ENCODE results near the gene KATNAL1. TPM values are rescaled to one million over a fixed set of nuclear protein-coding genes. Genes with fewer than 3 reads are reported as not detected.

The KATNAL1 gene
- total RNA-seq, 1 donor from 2014 or later: 51.4 TPM

- no peak for DNase-seq (ENCODE audit: low spot score in 2 of 2)
- FAIRE-seq: no peak
Observed at GRCh38 chr13:30334663-30335386, 27.5 kb upstream of the KATNAL1 start.

DNA sequence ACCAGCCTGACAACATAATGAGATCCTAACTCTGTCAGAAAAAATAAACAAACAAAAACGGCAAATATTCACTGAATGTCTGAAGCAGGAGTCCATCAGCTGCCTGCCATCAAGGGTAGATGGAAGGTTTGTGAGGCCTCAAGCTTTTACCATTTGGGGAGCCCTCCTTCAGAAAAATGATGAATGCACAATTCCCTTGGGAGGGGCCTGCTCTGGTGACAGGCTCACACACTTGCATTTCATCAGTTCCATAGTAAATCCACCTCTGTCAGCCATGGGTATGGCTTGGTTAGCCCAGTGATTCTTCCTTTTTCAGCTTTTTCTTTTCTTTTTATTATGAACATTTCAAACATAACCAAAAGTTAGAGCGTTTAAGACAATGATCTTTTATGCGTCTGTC lies 26.3 kb upstream of the KATNAL1 start:
- FAIRE-seq (no peak), DNase-seq (ENCODE audit: low spot score in 2 of 2) (no peak)

- no peak for FAIRE-seq
- no peak for DNase-seq (ENCODE audit: low spot score in 2 of 2)
Observed at GRCh38 chr13:30332456-30333143, 25.2 kb upstream of the KATNAL1 start.

- DNase-seq (ENCODE audit: low spot score in 2 of 2): no peak
- no peak for FAIRE-seq
Observed at GRCh38 chr13:30331331-30331771, 24.0 kb upstream of the KATNAL1 start.

DNA sequence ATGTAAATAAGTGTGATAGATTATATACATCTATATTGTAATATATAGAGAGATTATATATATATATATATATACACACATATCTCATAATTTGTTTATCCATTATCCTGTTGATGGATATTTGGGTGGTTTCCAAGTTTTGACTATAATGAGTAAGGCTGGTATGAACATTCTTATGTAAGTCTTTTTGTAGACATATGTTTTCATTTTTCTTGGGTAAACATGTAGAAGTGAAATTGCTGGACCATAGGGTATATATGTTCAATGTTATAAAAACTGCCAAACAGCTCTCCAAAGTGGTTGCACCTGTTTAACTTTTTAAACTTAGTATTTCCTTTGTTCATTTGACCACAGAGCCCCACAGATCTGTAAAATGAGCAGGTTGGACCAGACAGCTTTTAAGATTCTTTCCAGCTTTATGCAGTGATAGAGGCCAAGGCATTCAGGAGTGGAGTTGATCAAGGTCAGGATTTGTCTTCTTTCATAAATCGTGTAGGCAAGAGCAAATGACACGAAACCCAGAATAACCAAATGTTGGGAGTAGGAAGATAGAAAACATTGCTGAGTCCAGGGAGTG lies 21.7 kb upstream of the KATNAL1 start:
- no peak for DNase-seq (ENCODE audit: low spot score in 2 of 2)
- FAIRE-seq: no peak

- FAIRE-seq (no peak), DNase-seq (ENCODE audit: low spot score in 2 of 2) (no peak)
Observed at GRCh38 chr13:30325668-30326067, 18.3 kb upstream of the KATNAL1 start.

- DNase-seq (ENCODE audit: low spot score in 2 of 2) (no peak), FAIRE-seq (no peak)
Observed at GRCh38 chr13:30323524-30323923, 16.2 kb upstream of the KATNAL1 start.

- FAIRE-seq (no peak), DNase-seq (ENCODE audit: low spot score in 2 of 2) (no peak)
Observed at GRCh38 chr13:30322428-30322827, 15.1 kb upstream of the KATNAL1 start.

DNA sequence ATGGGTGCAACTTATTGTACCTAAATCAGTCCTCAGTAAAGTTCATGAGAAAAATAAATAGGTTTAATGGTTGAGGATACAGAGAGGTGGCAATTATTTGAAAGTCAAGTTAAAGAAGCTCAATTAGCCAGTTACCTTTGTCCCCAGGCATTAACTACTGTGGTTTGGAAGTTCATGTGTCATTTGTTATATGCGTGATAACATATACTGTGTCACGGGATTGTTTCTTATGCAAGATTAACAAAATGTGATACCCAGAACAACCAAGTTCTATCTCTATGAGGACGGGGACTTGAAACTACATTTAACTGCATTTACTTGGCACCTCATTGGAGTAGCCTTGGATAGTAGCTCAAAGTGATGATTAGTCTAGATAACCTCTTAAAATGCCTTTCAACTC lies 13.9 kb upstream of the KATNAL1 start:
- no peak for DNase-seq (ENCODE audit: low spot score in 2 of 2)
- no peak for FAIRE-seq

GRCh38 chr13:30319655-30320054 lies 12.3 kb upstream of the KATNAL1 start:
- DNase-seq (ENCODE audit: low spot score in 2 of 2): no peak
- FAIRE-seq: no peak

- DNase-seq (ENCODE audit: low spot score in 2 of 2): no peak
- no peak for FAIRE-seq
Observed at GRCh38 chr13:30319130-30319529, 11.8 kb upstream of the KATNAL1 start.

- FAIRE-seq: no peak
- DNase-seq (ENCODE audit: low spot score in 2 of 2): no peak
Observed at GRCh38 chr13:30318026-30318425, 10.7 kb upstream of the KATNAL1 start.

- FAIRE-seq (no peak), DNase-seq (ENCODE audit: low spot score in 2 of 2) (no peak)
Observed at GRCh38 chr13:30314562-30314961, 7.2 kb upstream of the KATNAL1 start.

- FAIRE-seq: no peak
- no peak for DNase-seq (ENCODE audit: low spot score in 2 of 2)
Observed at GRCh38 chr13:30314069-30314468, 6.7 kb upstream of the KATNAL1 start.

- no peak for DNase-seq (ENCODE audit: low spot score in 2 of 2)
Observed at GRCh38 chr13:30313311-30313710, 6.0 kb upstream of the KATNAL1 start.

GRCh38 chr13:30312904-30313303 lies 5.6 kb upstream of the KATNAL1 start:
- no peak for FAIRE-seq
- DNase-seq (ENCODE audit: low spot score in 2 of 2): no peak

More at GRCh38 chr13:30313311-30313710, 6.0 kb upstream of the KATNAL1 start:
- FAIRE-seq: no peak

- no peak for FAIRE-seq
- DNase-seq (ENCODE audit: low spot score in 2 of 2): no peak
Observed at GRCh38 chr13:30308548-30308947, 1.2 kb upstream of the KATNAL1 start.

DNA sequence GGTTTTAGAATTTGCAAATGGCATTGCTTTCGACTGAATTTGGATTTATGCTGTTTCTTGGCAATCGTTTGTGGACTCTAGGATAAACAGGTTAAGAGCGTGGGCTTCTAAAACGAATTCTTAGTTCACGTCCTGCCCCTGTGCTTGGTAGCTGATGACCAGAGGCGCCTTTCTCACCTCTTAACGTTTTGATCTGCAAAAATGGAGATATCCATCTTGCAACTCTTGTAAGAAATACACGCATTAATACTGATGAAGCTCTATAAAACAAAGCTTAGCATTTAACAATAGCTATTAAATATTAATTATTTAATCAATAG lies 580 bp upstream of the KATNAL1 start:
- DNase-seq (ENCODE audit: low spot score in 2 of 2) (no peak), FAIRE-seq (no peak)

GRCh38 chr13:30306762-30307193 lies 573 bp downstream of the KATNAL1 start:
- no peak for FAIRE-seq
- peak; percentile 89 for DNase-seq (ENCODE audit: low spot score in 2 of 2)

DNA sequence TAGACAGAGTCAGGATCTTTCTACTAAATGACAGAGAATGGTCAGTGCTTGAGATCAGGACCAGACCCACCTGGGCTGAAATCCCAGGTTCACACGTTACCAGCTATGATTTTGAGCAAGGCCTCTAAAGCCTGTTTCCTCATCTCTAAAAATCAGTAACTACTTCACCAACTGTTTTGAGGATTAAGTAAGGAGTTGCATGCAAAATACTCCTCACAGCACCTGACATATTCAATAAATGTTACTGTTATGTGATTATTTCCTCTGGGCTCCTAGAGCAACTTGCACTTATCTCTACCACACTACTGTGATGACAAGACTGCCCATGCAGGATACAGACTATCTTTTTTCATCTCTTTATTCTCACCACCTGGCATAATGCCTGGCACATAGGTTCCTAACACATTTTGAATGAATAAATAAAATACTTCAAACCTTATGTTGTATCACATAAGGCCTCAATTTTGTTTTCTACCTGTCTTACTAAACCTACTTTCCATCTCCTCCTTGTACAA lies 1.8 kb downstream of the KATNAL1 start:
- DNase-seq (ENCODE audit: low spot score in 2 of 2) (no peak), FAIRE-seq (no peak)

DNA sequence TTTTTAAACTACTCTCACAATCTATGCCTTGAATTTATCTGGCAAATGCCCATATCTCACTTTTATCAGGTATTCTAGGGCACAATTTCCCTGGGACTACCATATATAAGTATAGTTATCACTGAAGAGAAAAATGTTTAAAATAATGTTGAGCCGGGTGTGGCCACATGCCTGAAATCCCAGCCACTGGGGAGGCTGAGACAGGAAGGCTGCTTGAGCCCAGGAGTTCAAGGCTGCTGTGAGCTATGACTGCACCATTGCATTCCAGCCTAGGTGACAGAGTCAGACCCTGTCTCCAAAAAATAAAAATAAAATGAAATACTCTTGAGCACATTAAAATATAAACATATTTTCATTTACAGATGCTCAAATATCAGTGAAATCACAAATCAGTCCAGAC lies 4.1 kb downstream of the KATNAL1 start:
- DNase-seq (ENCODE audit: low spot score in 2 of 2) (no peak), FAIRE-seq (no peak)

DNA sequence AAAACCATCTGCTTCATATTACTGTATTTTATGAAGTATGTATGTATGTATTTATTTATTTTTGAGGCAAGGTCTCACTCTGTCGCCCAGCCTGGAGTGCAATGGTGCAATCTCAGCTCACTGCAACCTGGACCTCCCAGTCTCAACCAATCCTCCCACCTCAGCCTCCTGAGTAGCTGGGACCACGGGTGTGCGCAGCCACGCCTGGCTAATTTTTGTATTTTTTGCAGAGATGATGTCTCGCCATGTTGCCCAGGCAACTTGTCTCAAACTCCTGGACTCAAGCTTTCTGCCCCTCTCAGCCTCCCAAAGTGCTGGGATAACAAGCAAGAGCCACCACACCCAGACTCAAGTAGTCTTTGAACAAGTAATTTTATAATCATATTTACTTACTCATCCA lies 5.5 kb downstream of the KATNAL1 start:
- FAIRE-seq (no peak), DNase-seq (ENCODE audit: low spot score in 2 of 2) (no peak)

Measured in frontal cortex (tissue), 4 donors.